ENCODE measurements around the gene CNOT3. TPM values are rescaled to one million over a fixed set of nuclear protein-coding genes. Genes with fewer than 3 reads are reported as not detected.
A peak's percentile ranks its signal among the peaks of the same experiment; 100 is the strongest.
"Not testable (repeated sequence)": the region's sequence is repeated elsewhere in the genome, so short reads cannot be mapped to it uniquely, and the experiment has no call there.

CNOT3 gene
- 45.3 TPM for polyA plus RNA-seq (2013, experiment 1 of 2; ENCODE audit: insufficient read length)
- polyA plus RNA-seq (2013, experiment 2 of 2; ENCODE audit: insufficient read length), result 43.4 TPM

- no peak for DNase-seq
Measured at GRCh38 chr19:54137699-54138488, at the start of gene CNOT3. CNOT3 (plus strand) TSS chr19:54137762; CDS start chr19:54142979, 5,217 bp downstream.

- DNase-seq, result no peak
Measured at GRCh38 chr19:54094426-54095000, 43.0 kb upstream of the CNOT3 start.

GRCh38 chr19:54095136-54095858 lies 42.3 kb upstream of the CNOT3 start:
- DNase-seq, result no peak

- DNase-seq, result peak; percentile 46
Measured at GRCh38 chr19:54095859-54096616, 41.5 kb upstream of the CNOT3 start.

- DNase-seq, result peak; percentile 62
Measured at GRCh38 chr19:54096617-54097106, 40.9 kb upstream of the CNOT3 start.

GRCh38 chr19:54099190-54099902 lies 38.2 kb upstream of the CNOT3 start:
- no peak for DNase-seq

- not testable (repeated sequence) for DNase-seq
Measured at GRCh38 chr19:54099903-54100255, 37.7 kb upstream of the CNOT3 start.

GRCh38 chr19:54100561-54100960 lies 37.0 kb upstream of the CNOT3 start, which contains the start of gene OSCAR:
OSCAR (minus strand) TSS chr19:54100803; CDS start chr19:54100792, 11 bp downstream.
- DNase-seq, result peak; percentile 37

GRCh38 chr19:54102421-54103169 lies 35.0 kb upstream of the CNOT3 start, which contains the start of gene NDUFA3:
NDUFA3 (plus strand) TSS chr19:54102855; CDS start chr19:54102879, 24 bp downstream.
- peak; percentile 99 for DNase-seq

- DNase-seq, result no peak
Measured at GRCh38 chr19:54104998-54105715, 32.4 kb upstream of the CNOT3 start.

GRCh38 chr19:54105796-54106195 lies 31.8 kb upstream of the CNOT3 start:
- DNase-seq, result no peak

GRCh38 chr19:54106716-54107115 lies 30.8 kb upstream of the CNOT3 start:
- DNase-seq, result no peak

- DNase-seq, result no peak
Measured at GRCh38 chr19:54107876-54108490, 29.6 kb upstream of the CNOT3 start.

- no peak for DNase-seq
Measured at GRCh38 chr19:54108496-54108895, 29.1 kb upstream of the CNOT3 start.

GRCh38 chr19:54109651-54110050 lies 27.9 kb upstream of the CNOT3 start:
- no peak for DNase-seq

GRCh38 chr19:54114340-54115108 lies 23.0 kb upstream of the CNOT3 start:
- no peak for DNase-seq

GRCh38 chr19:54115109-54116063 lies 22.2 kb upstream of the CNOT3 start, which contains the start of the genes PRPF31 and TFPT:
PRPF31 (plus strand) TSS chr19:54115754; CDS start chr19:54118279, 2,525 bp downstream.
TFPT (minus strand) TSS chr19:54115657; CDS start chr19:54115269, 388 bp downstream.
- peak; percentile 99 for DNase-seq
